ENCODE results near the gene FLYWCH2. TPM values are rescaled to one million over a fixed set of nuclear protein-coding genes. Genes with fewer than 3 reads are reported as not detected.

FLYWCH2 gene
- total and polyA plus RNA-seq, 2 of the 13 experiments (the other 11 are each of a cell fraction or from before 2014, with no cell fraction given): 16.9 to 19.8 TPM

DNA sequence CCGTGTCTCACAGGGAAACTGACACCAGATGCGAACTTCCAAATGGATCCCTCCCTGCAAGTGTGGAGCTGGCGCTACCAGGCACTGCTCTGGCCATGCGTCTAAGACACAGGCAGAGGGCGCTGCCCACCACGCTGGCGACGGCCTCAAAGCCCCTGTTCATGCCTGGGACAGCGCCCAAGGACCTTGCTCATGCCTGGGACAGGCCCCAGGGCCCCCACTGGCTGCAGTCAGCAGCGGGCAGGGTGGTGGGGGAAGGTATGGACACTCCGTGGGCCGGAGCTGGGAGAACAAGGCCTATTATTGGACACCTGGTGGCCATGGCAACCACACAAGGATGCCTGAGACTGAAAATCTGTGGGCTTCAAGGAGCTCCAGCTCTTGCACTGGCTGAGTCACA, 44.1 kb upstream of the FLYWCH2 start (continued):
- TF ChIP-seq, protein P1, sequence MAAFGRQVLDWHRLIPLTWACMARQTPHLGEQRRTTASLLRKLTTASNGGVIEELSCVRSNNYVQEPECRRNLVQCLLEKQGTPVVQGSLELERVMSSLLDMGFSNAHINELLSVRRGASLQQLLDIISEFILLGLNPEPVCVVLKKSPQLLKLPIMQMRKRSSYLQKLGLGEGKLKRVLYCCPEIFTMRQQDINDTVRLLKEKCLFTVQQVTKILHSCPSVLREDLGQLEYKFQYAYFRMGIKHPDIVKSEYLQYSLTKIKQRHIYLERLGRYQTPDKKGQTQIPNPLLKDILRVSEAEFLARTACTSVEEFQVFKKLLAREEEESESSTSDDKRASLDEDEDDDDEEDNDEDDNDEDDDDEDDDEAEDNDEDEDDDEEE (CRISPR knock-in tag; IDR thresholded peaks at IDR 0.05): no peak
- TF ChIP-seq ZNF333 (CRISPR knock-in tag; IDR thresholded peaks at IDR 0.05; ENCODE audit: borderline replicate concordance): no peak
- no peak for TF ChIP-seq SKI (IDR thresholded peaks at IDR 0.05; ENCODE audit: partially characterized antibody)
- TF ChIP-seq ZKSCAN8 (CRISPR knock-in tag; IDR thresholded peaks at IDR 0.05; ENCODE audit: borderline replicate concordance): no peak
- no peak for TF ChIP-seq PHF5A (CRISPR knock-in tag; IDR thresholded peaks at IDR 0.05; ENCODE audit: low read depth, unreplicated experiment)
- no peak for TF ChIP-seq ZNF326 (CRISPR knock-in tag; IDR thresholded peaks at IDR 0.05; ENCODE audit: borderline replicate concordance)
- TF ChIP-seq, protein P2, sequence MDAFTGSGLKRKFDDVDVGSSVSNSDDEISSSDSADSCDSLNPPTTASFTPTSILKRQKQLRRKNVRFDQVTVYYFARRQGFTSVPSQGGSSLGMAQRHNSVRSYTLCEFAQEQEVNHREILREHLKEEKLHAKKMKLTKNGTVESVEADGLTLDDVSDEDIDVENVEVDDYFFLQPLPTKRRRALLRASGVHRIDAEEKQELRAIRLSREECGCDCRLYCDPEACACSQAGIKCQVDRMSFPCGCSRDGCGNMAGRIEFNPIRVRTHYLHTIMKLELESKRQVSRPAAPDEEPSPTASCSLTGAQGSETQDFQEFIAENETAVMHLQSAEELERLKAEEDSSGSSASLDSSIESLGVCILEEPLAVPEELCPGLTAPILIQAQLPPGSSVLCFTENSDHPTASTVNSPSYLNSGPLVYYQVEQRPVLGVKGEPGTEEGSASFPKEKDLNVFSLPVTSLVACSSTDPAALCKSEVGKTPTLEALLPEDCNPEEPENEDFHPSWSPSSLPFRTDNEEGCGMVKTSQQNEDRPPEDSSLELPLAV (CRISPR knock-in tag; conservative IDR thresholded peaks at IDR 0.05; ENCODE audit: low read depth): no peak
- TF ChIP-seq ZNF563 (CRISPR knock-in tag; IDR thresholded peaks at IDR 0.05): no peak
- no peak for TF ChIP-seq FUBP1 (CRISPR knock-in tag; IDR thresholded peaks at IDR 0.05; ENCODE audit: borderline replicate concordance)
- no peak for TF ChIP-seq ZNF839 (CRISPR knock-in tag; IDR thresholded peaks at IDR 0.05; ENCODE audit: borderline replicate concordance)
- TF ChIP-seq ZNF264 (CRISPR knock-in tag; IDR thresholded peaks at IDR 0.05): no peak
- TF ChIP-seq NCOR1 (IDR thresholded peaks at IDR 0.05; ENCODE audit: borderline replicate concordance, low read length): no peak
- TF ChIP-seq ZNF781 (CRISPR knock-in tag; IDR thresholded peaks at IDR 0.05; ENCODE audit: borderline replicate concordance, not compliant biosample characterization): no peak
- TF ChIP-seq ZNF225 (CRISPR knock-in tag; IDR thresholded peaks at IDR 0.05): 0 out of 2 replicates have a peak, but pooled peaks have one; percentile 50
- no peak for TF ChIP-seq AKAP8 (CRISPR knock-in tag; IDR thresholded peaks at IDR 0.05)
- no peak for TF ChIP-seq SALL2 (CRISPR knock-in tag; IDR thresholded peaks at IDR 0.05)
- no peak for TF ChIP-seq TRIM24 (CRISPR knock-in tag; IDR thresholded peaks at IDR 0.05)
- TF ChIP-seq MBD4 (IDR thresholded peaks at IDR 0.05; ENCODE audit: borderline replicate concordance, low read length): no peak
- TF ChIP-seq, protein P3, sequence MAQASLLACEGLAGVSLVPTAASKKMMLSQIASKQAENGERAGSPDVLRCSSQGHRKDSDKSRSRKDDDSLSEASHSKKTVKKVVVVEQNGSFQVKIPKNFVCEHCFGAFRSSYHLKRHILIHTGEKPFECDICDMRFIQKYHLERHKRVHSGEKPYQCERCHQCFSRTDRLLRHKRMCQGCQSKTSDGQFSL (CRISPR knock-in tag; IDR thresholded peaks at IDR 0.05): no peak
- TF ChIP-seq HNRNPL (IDR thresholded peaks at IDR 0.05; ENCODE audit: low read depth, low read length): 0 out of 2 replicates have a peak, but pooled peaks have one; percentile 51
- TF ChIP-seq ZNF367 (CRISPR knock-in tag; IDR thresholded peaks at IDR 0.05; ENCODE audit: borderline replicate concordance): no peak
- TF ChIP-seq ATF2 (CRISPR knock-in tag; IDR thresholded peaks at IDR 0.05): no peak
- TF ChIP-seq ZNF235 (CRISPR knock-in tag; IDR thresholded peaks at IDR 0.05; ENCODE audit: borderline replicate concordance): no peak

All from HepG2 (cell line).